ENCODE results near the gene UCK2.

Gene UCK2

DNA sequence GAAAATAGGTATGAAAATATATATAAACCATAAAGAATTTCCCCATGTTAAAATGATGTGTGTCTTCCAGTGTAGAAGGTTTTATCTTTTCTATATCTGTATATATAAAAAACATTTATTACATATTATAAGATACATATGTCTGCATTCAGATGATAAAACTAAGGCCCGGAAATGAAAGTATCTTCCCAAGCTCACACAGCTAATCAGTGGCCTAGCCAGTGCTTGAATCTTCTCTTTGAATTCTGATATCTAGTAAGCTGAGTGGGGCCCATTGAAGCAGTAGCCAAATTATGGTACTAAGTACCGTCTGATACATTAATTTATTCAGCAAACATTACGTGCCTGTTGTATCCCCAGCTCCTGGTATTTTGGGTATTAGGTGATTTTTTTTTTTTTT lies 28.6 kb downstream of the UCK2 start:
- no peak for DNase-seq

DNA sequence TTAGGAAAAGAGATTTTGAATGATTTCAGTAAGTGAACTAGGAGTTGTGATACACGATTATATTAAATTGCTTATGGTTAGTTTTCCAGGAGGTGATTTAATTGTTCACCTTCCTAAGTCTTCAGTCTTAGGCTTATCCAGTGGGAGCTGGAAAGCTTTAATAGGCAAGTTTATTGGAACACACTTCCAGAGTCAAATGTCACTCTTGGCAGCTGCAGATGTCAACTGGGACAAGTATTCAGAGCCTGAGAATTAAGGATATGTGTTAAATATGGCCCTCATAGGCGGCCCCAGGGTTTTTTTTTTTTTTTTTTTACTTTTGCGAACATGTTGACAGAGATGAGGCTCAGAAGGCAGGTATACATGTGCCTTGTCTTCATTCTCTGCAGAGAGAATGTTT lies 29.2 kb downstream of the UCK2 start:
- no peak for DNase-seq

GRCh38 chr1:165857046-165857801 lies 29.8 kb downstream of the UCK2 start:
- no peak for DNase-seq

DNA sequence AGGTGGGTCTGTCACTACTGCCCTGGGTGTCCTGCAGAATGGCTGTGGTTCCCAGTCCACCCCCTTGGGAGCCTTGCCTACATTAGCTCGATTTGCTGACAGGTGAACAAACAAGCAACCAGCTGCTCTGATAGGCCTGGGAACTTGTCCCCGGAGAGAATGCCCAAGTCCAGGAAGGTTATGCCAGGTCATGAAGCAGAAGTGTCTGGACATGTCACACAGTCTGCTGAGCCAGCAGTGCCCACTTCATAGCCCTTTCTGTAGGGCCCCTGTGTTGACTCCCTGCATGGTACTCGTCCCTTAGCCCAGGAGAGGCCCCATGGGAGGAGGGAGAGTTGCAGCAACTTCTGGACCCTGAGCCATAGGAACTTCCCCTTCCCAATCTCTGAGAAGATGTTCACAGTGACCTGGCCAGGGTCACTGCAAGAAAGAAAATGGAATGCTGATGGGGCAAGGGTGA lies 31.0 kb downstream of the UCK2 start:
- DNase-seq = peak; percentile 31

GRCh38 chr1:165858967-165859845 lies 31.8 kb downstream of the UCK2 start:
- DNase-seq = no peak

DNA sequence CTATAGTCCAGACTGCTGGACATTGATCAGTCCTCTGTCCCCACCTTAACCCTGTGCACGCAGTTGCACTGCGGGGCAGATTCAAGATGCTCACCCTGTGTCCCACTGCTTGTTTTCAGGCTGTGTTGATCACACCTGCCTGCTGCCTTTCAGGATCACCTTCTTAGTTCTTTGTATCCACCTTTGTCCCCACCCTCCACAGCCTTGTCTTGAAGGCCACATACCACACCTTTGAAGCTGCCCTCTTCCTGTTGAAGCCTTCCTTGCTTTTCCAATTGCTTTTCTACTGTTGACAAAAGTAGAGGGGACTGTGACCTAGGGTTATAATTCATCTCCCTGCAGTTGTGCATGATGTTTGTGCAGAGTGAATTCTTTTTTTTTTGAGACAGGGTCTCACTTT lies 32.7 kb downstream of the UCK2 start:
- no peak for DNase-seq

- no peak for DNase-seq
These were observed 34.5 kb downstream of the UCK2 start for GRCh38 chr1:165861911-165862310.

- DNase-seq = no peak
These were observed 35.0 kb downstream of the UCK2 start for GRCh38 chr1:165862448-165862847.

DNA sequence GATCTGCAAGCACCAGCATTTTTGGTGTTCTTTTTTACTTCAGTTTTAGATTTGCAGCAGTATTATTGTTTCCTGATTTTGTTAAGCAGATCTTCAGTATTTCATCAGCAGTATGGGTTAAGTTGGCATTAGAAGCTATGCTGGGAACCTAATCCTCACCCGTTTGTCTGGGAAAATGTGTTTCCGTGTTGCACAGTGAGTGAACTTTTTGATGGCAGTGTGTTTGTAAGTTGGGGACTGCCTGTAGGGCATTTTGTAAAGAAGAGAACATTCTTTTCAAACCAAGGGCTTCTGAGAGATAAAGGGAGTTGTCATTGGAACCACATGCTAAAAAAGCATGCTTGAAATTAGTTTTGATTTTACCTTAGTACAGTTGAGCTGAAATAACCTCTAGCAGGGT lies 35.9 kb downstream of the UCK2 start:
- no peak for DNase-seq

GRCh38 chr1:165865633-165866340 lies 38.4 kb downstream of the UCK2 start:
- no peak for DNase-seq

- no peak for DNase-seq
These were observed 41.9 kb downstream of the UCK2 start for GRCh38 chr1:165869343-165869742.

DNA sequence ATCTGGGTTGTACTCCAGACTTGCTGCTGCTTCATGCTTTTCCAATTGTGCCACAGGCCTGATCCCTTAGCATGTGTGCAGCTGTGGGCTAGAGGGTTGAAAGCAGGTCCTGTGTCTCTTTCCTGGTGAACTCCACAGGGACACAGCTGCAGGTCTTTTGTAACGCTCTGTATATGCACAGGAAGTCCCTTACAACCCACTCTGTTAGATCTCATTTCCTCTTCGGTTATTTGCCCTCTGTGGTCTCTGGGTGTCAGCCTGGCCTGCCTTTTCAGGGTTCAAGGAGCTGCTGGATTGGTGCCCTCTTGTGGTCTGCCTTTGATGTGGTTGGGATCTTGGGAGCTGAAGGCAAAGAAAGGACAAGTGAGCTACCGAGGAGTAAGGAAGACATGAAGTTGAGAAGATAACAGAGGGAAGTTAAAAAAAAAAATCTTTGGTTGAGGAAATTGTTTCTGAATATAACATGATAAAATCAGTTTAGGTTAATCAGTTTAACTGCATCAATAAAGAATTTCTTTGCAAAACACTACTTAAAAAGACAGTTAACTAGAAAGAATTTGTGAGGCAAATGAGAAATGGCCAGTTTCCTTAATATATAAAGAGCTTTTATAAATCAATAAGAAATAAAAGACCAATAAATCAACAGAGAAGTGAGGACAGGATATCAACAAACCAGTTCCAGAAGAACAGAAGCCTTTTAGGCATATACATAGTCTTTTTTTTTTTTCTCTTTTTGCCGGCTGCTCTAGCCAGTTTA lies 44.1 kb downstream of the UCK2 start:
- DNase-seq = peak; percentile 42

GRCh38 chr1:165873481-165873880 lies 46.1 kb downstream of the UCK2 start:
- DNase-seq = no peak

- no peak for DNase-seq
These were observed 47.2 kb downstream of the UCK2 start for GRCh38 chr1:165874643-165875042.

GRCh38 chr1:165875171-165875570 lies 47.8 kb downstream of the UCK2 start:
- no peak for DNase-seq

- no peak for DNase-seq
These were observed 48.2 kb downstream of the UCK2 start for GRCh38 chr1:165875604-165876003.

DNA sequence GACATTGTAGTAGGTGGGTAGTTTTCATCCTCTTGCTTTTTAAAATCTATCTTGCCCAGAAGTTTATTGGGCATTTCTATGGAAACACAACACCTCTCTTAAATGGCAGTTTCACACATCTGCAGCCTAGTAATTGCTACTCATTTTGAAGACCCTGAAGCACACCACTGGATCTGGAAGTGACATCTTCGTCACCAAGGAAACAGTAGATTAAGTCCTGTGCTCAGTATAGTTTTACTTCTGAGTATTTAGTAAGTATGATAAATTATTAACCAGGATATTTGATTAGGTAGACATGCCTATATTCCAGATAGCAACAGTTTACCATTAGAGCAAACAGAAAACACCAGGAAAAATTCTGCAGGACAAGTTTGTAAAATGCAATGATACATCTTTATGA lies 48.7 kb downstream of the UCK2 start:
- DNase-seq = no peak

- no peak for DNase-seq
These were observed 50.0 kb downstream of the UCK2 start for GRCh38 chr1:165877411-165877810.

DNA sequence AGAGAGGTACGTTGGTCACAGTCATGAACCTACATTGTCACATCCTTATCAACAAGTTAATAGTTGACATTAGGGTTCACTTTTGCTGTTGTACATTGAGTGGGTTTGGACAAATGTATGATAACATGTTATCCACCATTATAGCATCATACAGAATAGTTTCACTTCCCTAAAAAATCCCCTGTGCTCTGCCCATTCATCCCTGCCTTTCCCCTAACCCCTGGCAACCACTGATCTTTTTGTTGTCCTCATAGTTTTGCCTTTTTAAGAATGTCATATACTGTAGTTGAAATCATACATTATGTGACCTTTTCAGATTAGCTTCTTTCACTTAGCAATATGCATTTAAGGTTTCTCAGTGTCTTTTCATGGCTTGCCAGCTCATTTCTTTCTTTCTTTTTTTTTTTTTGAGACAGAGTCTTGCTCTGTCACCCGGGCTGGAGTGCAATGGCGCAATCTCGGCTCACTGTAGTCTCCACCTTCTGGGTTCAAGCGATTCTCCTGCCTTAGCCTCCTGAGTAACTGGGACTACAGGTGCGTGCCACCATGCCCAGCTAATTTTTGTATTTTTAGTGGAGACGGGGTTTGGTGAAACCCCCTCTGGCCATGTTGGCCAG lies 50.6 kb downstream of the UCK2 start:
- DNase-seq = no peak

DNA sequence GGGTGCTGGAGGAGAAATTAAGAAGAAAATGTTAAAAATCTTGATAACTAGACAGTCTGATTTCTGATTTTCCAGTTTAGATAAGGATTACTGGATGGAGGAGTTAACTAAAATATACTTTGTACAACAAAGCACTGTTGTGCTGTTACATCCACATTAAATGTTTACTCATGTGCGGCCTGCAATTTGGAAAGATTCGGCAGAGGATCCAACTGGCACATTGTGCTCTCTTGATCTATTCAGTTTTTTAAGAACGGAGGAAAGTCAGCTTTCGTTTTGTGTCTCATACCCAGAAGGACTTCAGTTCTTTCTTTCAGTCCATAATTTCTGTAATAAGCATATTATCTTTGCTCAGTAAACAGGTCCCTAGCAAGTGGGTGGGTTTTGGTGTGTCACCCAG lies 52.5 kb downstream of the UCK2 start:
- DNase-seq = no peak

DNA sequence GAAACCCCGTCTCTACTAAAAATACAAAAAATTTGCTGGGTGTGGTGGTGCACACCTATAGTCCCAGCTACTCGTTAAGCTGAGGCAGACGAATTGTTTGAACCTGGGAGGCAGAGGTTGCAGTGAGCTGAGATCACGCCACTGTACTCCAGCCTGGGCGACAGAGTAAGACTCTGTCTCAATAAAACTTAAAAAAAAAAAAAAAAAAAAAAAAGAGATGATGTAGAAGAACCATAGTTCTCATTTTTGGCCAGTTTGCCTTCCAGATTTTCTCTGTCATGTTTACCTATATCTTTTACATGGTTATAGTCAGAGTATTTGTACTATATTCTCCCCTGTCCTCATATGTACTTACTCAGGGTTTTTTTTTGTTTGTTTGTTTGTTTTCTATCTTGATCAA lies 53.6 kb downstream of the UCK2 start:
- DNase-seq = no peak

DNA sequence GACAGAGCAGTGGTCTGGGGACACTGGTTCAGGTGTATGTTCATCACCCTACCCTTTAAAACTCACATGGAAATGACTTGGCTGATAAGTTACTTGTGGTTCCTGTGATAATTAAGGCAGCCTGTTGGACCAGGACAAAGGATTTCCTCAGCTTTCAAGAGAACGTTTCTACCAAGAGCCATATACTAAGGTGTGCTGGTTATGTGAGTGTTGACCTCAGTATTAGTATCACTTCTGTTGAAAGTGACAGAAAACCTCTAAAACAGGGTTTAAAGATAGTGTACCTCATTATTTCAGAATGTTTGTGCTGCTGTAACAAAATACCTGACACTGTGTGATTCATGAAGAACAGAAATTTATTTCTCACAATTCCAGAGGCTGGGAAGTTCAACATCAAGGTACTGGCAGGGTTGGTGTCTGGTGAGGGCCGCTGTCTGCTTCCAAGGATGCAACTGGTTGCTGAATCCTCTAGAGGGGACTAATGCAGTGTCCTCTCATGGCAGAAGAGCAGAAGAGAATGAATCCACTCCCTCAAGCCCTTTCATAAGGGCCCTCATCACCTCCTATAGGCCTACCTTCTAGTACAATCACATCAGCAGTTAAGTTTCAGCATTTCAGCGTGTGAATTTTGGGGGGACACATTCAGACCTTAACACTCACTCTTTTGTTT lies 54.9 kb downstream of the UCK2 start:
- no peak for DNase-seq

Measured in NCI-H1092 treated with DMSO at 0.1 percent for 48 hours (cell line).